ENCODE data around the gene SNRNP27.

GRCh38 chr2:69948032-69948962 lies 54.5 kb downstream of the SNRNP27 start:
- TF ChIP-seq CTCF (IDR thresholded peaks at IDR 0.05) = no peak
- TF ChIP-seq POLR2AphosphoS5 (IDR thresholded peaks at IDR 0.05) = no peak
- no peak for TF ChIP-seq POLR2A (IDR thresholded peaks at IDR 0.05)
- TF ChIP-seq EP300 (IDR thresholded peaks at IDR 0.05) = no peak

All from stomach (tissue), 4 donors.